Measurements from ENCODE around the gene CEP70.
"Not testable (repeated sequence)": the region's sequence is repeated elsewhere in the genome, so short reads cannot be mapped to it uniquely, and the experiment has no call there.

Gene CEP70

DNA sequence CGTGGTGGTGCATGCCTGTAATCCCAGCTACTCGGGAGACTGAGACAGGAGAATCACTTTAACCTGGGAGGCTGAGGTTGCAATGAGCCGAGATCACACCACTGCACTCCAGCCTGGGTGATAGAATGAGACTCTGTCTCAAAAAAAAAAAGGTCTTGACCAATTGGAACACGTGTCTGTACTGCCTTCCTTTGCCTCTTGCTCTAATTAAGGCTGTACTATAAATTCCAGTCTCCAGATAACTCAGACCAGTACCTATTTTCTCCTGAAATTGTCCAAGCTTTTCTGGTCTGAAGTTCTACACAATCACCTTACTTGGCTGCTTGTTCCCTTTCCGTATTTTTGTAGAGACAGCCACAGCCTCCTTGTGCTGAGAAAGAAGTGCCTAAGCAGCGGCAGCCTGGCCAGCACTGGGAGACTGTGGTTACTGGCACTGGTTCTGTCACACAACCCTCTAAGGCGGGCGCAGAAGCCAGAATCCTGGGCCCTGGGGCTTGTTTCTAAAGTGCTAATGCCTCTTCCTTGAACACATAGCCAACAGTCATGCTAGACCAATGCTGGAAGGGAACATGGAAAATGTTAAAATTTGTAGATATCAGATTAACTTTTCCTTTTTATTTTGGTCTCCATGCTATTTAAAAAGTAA is 6.2 kb upstream of the CEP70 start:
- no peak overlapping the region for H3K27ac ChIP-seq (ENCODE audit: low read depth, low read length, poor library complexity, severe bottlenecking)
- H3K36me3 ChIP-seq (ENCODE audit: insufficient read depth, low read length) = no peaks in the 10 kb centered on the region
- no peak overlapping the region for H2AFZ ChIP-seq (ENCODE audit: low read length)
- peaks cover 20% of the 10 kb centered on the region for H3K4me1 ChIP-seq (ENCODE audit: insufficient read depth, low read length, severe bottlenecking)
- no peaks in the 10 kb centered on the region for H3K9me2 ChIP-seq (ENCODE audit: low read depth, low read length)
- H3K9me3 ChIP-seq (ENCODE audit: low read length) = no peaks in the 10 kb centered on the region
- TF ChIP-seq EZH2 (IDR thresholded peaks at IDR 0.05; ENCODE audit: borderline replicate concordance, low read length) = no peak
- TF ChIP-seq, protein P1, sequence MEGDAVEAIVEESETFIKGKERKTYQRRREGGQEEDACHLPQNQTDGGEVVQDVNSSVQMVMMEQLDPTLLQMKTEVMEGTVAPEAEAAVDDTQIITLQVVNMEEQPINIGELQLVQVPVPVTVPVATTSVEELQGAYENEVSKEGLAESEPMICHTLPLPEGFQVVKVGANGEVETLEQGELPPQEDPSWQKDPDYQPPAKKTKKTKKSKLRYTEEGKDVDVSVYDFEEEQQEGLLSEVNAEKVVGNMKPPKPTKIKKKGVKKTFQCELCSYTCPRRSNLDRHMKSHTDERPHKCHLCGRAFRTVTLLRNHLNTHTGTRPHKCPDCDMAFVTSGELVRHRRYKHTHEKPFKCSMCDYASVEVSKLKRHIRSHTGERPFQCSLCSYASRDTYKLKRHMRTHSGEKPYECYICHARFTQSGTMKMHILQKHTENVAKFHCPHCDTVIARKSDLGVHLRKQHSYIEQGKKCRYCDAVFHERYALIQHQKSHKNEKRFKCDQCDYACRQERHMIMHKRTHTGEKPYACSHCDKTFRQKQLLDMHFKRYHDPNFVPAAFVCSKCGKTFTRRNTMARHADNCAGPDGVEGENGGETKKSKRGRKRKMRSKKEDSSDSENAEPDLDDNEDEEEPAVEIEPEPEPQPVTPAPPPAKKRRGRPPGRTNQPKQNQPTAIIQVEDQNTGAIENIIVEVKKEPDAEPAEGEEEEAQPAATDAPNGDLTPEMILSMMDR (IDR thresholded peaks at IDR 0.05; ENCODE audit: low read length) = no peak
- no peaks in the 10 kb centered on the region for H3K27me3 ChIP-seq (ENCODE audit: insufficient read depth, low read length)
- H3K79me2 ChIP-seq (ENCODE audit: insufficient read depth, low read length) = no peaks in the 10 kb centered on the region
- no peaks in the 10 kb centered on the region; the same call in 1 of the 2 replicates for H3F3A ChIP-seq (ENCODE audit: insufficient read depth, low read length)
- H3K4me3 ChIP-seq (ENCODE audit: low read depth, low read length, poor library complexity, severe bottlenecking) = no peak overlapping the region
- no peak overlapping the region for H3K9ac ChIP-seq (ENCODE audit: low read length)
- H3K4me2 ChIP-seq (ENCODE audit: low read length) = no peak overlapping the region
- no peaks in the 10 kb centered on the region for H4K20me1 ChIP-seq (ENCODE audit: insufficient read depth, low read length)

DNA sequence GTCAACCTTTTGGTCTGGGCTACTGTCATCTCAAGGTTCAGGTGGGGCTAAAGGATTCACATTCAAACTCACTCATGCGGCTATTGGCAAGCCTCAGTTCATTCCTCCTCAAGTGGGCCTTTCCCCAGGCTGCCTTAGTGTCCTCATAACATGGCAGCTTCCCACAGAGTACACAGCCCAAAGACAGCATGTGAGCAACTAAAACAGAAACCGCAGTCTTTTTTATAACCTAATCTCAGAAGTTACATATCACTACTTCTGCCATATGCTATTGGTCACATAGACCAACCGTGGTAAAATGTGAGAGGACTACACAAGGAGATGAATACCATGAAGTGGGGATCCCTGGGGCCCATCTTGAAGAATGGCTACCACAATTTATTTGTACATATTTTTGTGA is 4.5 kb upstream of the CEP70 start:
- no peaks in the 10 kb centered on the region for H3K9me3 ChIP-seq (ENCODE audit: low read length)
- H4K20me1 ChIP-seq (ENCODE audit: insufficient read depth, low read length) = no peaks in the 10 kb centered on the region
- no peak overlapping the region for H2AFZ ChIP-seq (ENCODE audit: low read length)
- no peaks in the 10 kb centered on the region for H3K79me2 ChIP-seq (ENCODE audit: insufficient read depth, low read length)
- H3K4me1 ChIP-seq (ENCODE audit: insufficient read depth, low read length, severe bottlenecking) = peaks cover 30% of the 10 kb centered on the region
- no peaks in the 10 kb centered on the region for H3K9me2 ChIP-seq (ENCODE audit: low read depth, low read length)
- H3K27me3 ChIP-seq (ENCODE audit: insufficient read depth, low read length) = no peaks in the 10 kb centered on the region
- TF ChIP-seq, protein P1 (IDR thresholded peaks at IDR 0.05; ENCODE audit: low read length) = no peak
- TF ChIP-seq EZH2 (IDR thresholded peaks at IDR 0.05; ENCODE audit: borderline replicate concordance, low read length) = no peak
- no peak overlapping the region for H3K27ac ChIP-seq (ENCODE audit: low read depth, low read length, poor library complexity, severe bottlenecking)
- no peak overlapping the region for H3K4me2 ChIP-seq (ENCODE audit: low read length)
- H3K4me3 ChIP-seq (ENCODE audit: low read depth, low read length, poor library complexity, severe bottlenecking) = no peak overlapping the region
- no peaks in the 10 kb centered on the region for H3K36me3 ChIP-seq (ENCODE audit: insufficient read depth, low read length)
- H3K9ac ChIP-seq (ENCODE audit: low read length) = no peak overlapping the region
- no peaks in the 10 kb centered on the region for H3F3A ChIP-seq (ENCODE audit: insufficient read depth, low read length)

DNA sequence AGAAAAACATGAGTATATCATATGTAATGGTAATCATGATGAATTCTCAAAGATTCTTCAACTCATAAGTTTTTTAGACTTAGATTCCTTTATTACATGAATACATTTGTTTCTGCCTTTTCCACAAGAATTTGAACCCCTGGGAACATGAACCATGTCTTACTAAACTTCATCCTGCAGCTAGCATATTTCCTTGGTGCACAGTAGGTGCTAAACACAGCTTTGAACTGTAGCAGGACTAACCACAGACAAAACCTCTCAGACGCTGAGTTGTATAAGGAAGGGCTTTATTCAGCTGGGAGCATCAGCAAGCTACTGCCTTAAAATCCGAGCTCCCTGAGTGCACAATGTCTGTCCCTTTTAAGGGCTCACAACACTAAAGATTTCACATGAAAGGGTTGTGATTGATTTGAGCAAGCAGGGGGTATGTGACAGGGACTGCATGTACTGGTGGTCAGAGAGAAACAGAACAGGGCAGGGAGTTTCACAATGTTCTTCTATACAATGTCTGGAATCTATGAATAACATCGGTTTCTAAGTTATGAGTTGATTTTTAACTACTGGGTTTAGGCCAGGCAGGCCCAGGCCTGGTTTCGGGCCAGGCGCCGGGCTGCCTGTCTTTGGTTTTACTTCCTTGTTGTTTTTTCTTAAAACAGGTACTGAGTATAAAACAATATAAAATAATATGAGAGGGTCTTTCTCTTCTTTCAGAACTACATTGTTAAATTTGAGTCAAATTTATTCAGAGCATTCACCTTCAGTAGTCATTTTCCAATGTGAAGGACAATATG is 3.3 kb upstream of the CEP70 start:
- Histone ChIP-seq H3K27ac (ENCODE audit: low read depth, low read length, poor library complexity, severe bottlenecking) (peak overlapping the region; percentile 18), H2AFZ (ENCODE audit: low read length) (peak overlapping the region; percentile 88; the same call in 1 of the 2 replicates)
- H3K4me3 ChIP-seq (ENCODE audit: low read depth, low read length, poor library complexity, severe bottlenecking) = not testable (repeated sequence)

More for the DNA sequence above, 3.3 kb upstream of the CEP70 start:
- H3K79me2 ChIP-seq (ENCODE audit: insufficient read depth, low read length); H3K36me3 ChIP-seq (ENCODE audit: insufficient read depth, low read length); H3K9me2 ChIP-seq (ENCODE audit: low read depth, low read length); H3F3A ChIP-seq (ENCODE audit: insufficient read depth, low read length); H3K27me3 ChIP-seq (ENCODE audit: insufficient read depth, low read length); H3K9me3 ChIP-seq (ENCODE audit: low read length); H4K20me1 ChIP-seq (ENCODE audit: insufficient read depth, low read length): not testable (repeated sequence)
- peaks cover 42% of the 10 kb centered on the region for H3K4me1 ChIP-seq (ENCODE audit: insufficient read depth, low read length, severe bottlenecking)
- peak overlapping the region; percentile 15; the same call in 1 of the 2 replicates for H3K9ac ChIP-seq (ENCODE audit: low read length)
- H3K4me2 ChIP-seq (ENCODE audit: low read length) = peak overlapping the region; percentile 23; the same call in 1 of the 2 replicates

Data from OCI-LY1 (cell line).